Measurements from ENCODE around the gene VARS1. TPM values are rescaled to one million over a fixed set of nuclear protein-coding genes. Genes with fewer than 3 reads are reported as not detected.
"Not testable (repeated sequence)": the region's sequence is repeated elsewhere in the genome, so short reads cannot be mapped to it uniquely, and the experiment has no call there.

Gene VARS1
- total RNA-seq, 1 donor from 2014 or later, result 39.7 TPM

DNA sequence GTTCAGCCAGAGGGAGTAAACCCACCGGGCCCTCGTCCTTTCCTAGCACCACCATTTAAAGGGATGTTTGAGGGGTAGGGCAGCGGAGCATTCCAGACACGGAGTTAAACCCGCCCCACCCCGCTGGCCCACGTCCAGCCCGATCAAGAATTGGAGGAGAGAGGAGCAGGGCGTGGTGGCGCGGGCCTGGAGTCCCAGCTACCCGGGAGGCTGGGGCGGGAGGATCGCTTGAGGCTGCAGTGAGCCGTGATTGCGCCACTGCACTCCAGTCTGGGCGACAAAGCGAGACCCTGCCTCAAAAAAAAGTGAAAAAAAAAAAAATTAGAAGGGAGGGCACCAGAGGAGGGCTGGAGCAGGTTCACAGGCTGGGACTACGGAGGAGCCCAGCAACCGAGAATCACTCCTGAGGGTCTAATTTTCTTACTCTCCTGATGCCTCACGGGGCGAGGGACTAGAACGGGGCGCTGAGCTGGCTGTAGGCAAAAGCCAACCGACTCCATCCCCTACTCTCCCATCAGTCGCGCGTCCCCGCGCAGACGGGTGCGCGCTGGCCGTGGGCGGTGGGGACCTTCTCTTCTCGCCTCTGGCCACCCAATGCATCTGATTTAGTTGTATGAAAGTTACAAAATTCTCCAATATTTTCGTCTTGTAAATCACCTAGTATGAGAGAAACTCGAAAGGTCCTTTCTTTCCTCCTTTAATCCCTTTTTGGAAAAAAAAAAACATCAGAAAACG is 25.9 kb upstream of the VARS1 start:
- DNase-seq, result peak; percentile 58

- not testable (repeated sequence) for DNase-seq
Observed at GRCh38 chr6:31820399-31820798, 24.8 kb upstream of the VARS1 start.

DNA sequence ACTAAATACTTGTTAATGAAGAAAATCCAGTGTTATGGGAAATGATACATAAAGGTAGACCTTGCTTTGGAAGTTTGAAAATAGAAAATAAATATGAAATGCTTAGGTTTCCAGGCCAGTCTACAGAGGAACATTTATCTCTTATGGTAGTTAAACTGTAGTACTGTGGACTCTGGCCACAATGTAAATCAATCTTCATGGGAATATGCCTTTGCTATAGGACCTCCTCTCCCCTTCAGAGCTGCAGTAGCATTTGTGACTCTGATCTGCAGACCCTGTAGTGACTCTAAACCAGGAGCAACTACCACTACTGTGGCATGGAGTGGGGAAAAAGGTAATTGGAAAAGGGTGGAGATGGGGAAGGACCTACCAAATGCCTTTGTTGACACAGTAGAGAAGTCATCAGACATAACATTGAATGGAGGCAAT is 24.3 kb upstream of the VARS1 start:
- no peak for DNase-seq

GRCh38 chr6:31817929-31818511 is 22.5 kb upstream of the VARS1 start:
- not testable (repeated sequence) for DNase-seq

GRCh38 chr6:31817133-31817928 is 21.8 kb upstream of the VARS1 start:
- not testable (repeated sequence) for DNase-seq

DNA sequence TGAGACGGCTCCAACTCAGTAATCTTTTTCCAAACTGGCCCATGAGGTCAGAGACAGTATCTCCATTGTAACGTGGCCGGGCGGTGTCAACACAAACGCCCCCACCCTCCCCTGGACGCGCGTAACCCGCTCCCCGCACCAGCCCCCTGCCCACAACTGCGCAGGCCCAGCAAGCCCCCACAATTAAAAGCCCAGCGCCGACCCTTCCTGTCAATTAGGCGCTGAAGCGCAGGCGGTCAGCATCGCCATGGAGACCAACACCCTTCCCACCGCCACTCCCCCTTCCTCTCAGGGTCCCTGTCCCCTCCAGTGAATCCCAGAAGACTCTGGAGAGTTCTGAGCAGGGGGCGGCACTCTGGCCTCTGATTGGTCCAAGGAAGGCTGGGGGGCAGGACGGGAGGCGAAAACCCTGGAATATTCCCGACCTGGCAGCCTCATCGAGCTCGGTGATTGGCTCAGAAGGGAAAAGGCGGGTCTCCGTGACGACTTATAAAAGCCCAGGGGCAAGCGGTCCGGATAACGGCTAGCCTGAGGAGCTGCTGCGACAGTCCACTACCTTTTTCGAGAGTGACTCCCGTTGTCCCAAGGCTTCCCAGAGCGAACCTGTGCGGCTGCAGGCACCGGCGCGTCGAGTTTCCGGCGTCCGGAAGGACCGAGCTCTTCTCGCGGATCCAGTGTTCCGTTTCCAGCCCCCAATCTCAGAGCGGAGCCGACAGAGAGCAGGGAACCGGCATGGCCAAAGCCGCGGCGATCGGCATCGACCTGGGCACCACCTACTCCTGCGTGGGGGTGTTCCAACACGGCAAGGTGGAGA is 19.7 kb upstream of the VARS1 start, which contains the start of the genes HSPA1A and HSPA1L:
Gene HSPA1A, plus strand, starts transcription at position 519 of the 814 bp plus-strand sequence. Its CDS starts 214 bp downstream, at position 733.
Gene HSPA1L, minus strand, starts transcription at position 259 of the 814 bp plus-strand sequence. CDS start 3,311 bp downstream, outside the sequence.
- DNase-seq, result peak; percentile 97

DNA sequence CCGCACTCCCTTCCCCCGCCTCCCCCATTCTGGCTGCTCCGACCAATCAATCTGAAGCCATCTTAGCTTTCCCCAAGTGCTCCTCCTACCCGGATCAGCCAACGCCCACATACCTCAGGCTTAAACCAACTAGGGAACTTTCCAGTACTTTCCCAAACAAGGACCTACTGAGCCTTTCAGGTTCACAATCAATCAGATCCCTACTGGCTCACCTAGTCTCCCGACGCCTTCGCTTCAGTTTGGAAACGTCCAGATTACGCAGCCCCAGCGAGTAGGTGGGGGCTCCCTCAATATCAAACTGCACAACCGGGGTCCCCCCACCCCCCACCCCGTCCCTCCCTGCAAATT is 19.1 kb upstream of the VARS1 start:
- peak; percentile 98 for DNase-seq

- no peak for DNase-seq
Observed at GRCh38 chr6:31813465-31813849, 17.9 kb upstream of the VARS1 start.

DNA sequence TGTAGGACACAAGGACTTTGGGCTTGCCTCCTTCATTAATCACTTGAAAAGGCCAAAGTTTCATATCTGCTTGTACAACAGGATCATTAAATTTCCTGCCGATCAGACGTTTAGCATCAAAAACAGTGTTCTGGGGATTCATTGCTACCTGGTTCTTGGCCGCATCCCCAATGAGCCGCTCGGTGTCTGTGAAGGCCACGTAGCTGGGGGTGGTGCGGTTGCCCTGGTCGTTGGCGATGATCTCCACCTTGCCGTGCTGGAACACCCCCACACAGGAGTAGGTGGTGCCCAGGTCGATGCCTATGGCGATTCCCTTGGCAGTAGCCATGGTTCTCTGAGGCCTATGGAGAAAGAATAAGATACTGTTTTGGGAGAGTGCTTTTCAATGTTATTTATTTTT is 16.1 kb upstream of the VARS1 start:
- no peak for DNase-seq

DNA sequence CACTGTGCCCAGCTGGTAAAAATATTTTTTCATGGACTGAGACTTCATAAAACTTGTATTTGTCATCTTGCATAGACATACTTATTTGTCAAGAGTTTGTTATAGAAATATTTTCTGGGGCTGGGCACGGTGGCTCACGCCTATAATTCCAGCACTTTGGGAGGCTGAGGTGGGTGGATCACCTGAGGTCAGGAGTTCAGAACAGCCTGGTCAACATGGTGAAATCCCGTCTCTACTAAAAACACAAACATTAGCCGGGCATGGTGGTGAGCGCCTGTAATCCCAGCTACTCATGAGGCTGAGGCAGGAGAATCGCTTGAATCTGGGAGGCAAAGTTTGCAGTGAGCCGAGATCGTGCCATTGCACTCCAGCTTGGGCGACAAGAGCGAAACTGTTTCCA is 13.0 kb upstream of the VARS1 start:
- DNase-seq, result not testable (repeated sequence)

DNA sequence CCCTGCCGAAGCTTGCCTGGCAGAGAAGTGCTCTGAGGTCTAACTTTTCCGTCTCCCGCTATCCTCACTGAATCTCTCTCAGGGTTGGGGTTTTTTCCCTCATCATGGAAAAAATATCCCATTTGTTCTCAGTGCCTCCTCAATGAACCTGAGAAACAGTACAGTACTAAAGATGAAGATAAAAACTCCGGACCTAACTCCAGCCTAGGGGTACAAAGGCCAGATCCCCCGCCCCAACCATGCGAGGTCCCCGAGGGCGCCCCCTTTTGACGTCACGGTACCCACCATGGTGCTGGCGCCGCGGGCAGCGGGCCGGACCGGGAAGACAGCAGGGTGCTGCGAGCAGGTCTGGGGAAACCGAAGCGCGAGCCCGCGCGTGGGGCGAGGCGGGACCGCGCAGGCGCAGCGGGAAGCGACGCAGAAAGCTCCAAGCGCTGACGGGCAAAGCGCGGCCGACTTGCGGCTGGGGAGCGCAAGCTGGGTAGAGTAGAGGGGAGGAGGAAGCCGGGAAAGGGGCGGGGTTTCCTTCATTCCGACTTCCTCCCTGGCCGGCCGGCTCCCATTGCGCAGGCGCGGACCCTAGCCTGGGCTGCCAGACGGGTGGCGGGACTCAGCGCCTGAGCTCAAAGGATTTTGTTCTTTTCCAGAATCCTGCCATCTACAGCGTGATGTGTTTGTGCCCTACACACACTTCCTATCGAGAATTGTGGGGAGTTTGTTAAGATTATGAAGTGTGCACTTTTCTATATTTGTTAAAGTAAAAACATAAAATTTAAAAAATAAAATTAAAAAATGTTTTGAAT is 11.1 kb upstream of the VARS1 start, which contains the start of gene LSM2:
Gene LSM2, minus strand, starts transcription at position 497 of the 803 bp plus-strand sequence. Its CDS starts 209 bp downstream, at position 288.
- DNase-seq, result peak; percentile 97

GRCh38 chr6:31805939-31806469 is 10.5 kb upstream of the VARS1 start:
- no peak for DNase-seq

- DNase-seq, result not testable (repeated sequence)
Observed at GRCh38 chr6:31801031-31801927, 5.7 kb upstream of the VARS1 start.

DNA sequence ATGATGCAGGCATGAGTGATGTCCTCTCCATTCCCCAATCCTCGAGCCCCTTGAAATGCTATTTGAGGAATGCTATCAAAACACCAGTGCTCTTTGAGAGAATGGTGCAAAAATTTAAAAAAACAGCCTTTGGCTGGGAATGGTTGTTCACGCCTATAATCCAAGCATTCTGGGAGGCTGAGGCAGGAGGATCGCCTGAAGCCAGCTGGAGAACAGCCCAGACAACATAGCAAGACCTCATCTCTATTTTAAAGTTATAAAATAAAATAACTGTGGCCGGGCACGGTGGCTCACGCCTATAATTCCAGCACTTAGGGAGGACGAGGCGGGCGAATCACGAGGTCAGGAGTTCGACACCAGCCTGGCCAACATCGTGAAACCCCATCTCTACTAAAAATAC is 4.2 kb upstream of the VARS1 start:
- no peak for DNase-seq

GRCh38 chr6:31797588-31797987 is 2.0 kb upstream of the VARS1 start:
- peak; percentile 44 for DNase-seq

DNA sequence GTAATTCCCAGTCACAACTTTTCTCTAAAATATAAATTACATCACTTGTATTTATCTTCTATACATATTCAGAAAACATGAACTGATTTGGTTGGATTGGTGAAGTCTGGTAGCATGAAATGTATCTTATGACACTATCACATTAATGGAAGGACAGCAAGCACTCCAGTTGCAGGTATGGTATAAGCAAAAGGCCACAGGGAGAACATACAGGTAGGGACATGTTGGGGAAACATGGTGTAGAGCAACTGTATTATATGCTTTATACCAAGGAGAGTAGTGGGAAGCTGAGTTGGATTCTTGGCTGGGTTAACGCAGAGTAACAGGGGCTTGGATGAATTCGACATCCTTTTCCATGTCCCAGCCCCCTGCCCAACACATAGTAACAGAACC is 1.4 kb upstream of the VARS1 start:
- DNase-seq, result no peak

DNA sequence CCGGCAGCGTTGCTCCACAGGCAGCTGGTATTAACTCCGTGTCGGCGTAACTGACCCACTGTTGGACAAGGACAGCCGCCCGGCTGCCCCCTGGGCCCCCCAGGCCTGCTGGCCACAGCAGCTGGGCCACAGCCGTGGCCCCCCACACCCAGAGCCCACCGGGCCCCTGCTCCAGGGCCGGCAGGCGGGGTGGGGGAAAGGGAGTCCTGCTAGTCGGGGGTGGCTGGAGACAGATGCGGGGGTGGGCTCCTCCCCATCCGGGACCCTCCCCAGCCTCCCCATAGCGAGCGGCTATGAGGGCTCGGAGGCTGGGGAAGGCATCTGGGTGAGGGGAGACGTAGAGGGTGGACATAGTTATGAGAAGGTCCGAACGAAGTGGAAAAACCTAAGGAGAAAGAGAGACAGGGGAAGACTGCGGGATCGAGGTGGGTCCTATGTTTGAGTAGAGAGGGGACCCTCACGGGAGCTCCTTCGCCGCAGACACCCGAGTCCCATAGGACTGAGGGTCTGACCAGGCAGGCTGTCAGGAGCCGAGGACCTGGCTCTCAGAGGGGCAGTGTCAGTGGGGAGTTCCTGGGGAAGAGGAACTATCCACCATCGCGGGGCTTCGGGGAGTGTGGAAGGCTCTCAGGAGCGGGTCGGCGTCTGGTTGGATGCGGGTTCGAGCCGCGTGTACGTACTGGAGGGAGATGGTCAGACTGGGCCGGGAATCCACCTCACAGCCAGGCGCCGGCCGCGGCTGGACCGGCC is 511 bp downstream of the VARS1 start:
- peak; percentile 23 for DNase-seq

GRCh38 chr6:31794294-31794865 is 1.2 kb downstream of the VARS1 start:
- DNase-seq, result peak; percentile 41

GRCh38 chr6:31793927-31794245 is 1.7 kb downstream of the VARS1 start:
- not testable (repeated sequence) for DNase-seq
